DMS114 treated with DMSO at 0.1 percent for 48 hours (cell line): ENCODE data around the gene ZNF37A.
"Not testable (repeated sequence)": the region's sequence is repeated elsewhere in the genome, so short reads cannot be mapped to it uniquely, and the experiment has no call there.

Experiments
- DNase-seq: peaks from one replicate; lab custom pipeline; 2025; ENCODE audit not compliant: unreplicated experiment; lab: John Stamatoyannopoulos, UW

ZNF37A gene

DNA sequence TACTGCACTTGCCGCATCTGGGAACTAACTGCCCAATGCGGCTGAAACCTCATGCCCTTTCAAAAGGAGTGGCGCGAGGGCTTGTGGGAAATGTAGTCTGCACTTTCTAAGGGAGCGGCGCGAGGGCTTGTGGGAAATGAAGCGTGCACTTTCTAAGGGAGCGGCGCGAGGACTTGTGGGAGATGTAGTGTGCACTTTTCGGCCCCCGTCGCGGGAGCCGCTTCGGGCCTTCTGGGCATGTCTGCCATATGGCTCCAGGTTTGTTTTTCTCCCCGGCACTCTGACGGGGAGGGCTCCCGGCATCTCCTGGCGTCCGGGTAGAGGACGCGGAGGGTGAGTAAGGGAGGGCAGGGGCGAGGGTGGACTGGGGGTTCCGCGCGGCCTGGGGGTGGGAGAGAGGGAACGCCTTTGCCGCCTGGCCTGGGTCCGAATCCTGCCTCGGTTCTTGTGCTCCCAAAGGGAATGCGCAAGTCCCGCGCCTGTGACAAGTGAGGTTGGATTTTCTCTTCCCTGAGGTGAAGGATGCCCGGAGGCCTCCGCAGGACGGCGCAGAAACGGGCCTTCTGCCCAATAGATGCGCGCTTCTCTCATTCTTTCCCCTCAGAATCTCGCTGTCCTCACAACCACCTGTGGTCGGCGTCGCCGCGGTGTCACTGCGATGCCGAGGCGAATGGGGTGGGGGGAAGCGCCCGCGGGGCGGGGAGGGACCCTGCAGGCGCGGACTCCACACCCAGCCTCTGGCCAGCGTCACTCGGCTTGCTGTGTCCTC lies at the start of gene ZNF37A:
Gene ZNF37A, plus strand, starts transcription at position 180 of the 769 bp plus-strand sequence. CDS start 2,281 bp downstream, outside the sequence.
- DNase-seq, result peak; percentile 96

DNA sequence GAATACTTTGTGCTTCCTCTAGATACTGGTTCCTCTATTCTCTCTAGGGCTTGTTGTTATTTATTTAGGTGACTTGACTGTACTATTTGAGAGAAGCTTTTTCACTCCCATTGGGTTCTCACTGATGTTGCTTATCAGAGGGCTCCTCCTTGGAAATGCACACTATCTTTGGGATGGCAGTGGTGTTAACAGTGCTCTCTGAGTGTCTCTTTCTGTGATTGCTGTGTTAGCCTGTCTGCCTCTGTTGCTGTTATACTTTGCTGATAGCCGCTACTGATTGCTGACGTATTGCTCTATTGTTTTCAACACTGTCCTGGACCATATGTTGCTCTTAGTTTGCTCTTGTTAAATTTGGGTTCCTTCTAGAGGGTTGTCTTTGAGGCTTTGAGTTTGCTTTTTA lies 49.0 kb upstream of the ZNF37A start:
- DNase-seq, result no peak

DNA sequence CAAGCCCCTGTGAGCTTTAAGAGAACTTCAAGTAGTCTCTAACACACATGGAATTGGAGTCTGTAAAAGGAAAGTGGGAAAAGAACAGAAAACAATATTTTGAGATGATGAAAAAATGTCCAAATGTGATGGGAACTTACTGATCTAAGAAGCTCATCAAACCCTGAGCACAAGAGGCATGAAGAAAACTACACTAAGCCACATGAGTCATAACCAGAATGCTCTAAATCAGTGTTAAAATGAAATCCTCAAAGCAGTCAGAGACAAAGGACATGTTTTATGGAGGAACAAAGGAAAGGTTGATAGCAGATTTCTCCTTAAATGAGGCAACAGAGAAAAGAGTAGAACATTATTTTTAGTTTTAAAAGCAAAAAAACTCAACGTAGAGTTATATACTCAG lies 46.5 kb upstream of the ZNF37A start:
- no peak for DNase-seq

- DNase-seq, result no peak
These were observed 43.9 kb upstream of the ZNF37A start for GRCh38 chr10:38050212-38050611.

DNA sequence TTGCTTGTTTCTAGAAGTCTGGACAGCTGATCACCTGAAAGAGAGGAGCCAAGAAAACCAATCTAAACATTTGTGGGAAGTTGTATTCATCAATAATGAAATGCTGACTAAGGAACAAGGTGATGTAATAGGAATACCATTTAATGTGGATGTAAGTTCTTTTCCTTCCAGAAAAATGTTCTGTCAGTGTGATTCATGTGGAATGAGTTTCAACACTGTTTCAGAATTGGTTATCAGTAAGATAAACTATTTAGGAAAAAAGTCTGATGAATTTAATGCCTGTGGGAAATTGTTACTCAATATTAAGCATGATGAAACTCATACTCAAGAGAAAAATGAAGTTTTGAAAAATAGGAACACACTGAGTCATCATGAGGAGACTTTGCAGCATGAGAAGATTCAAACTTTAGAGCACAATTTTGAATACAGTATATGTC lies 39.8 kb upstream of the ZNF37A start:
- DNase-seq, result no peak

DNA sequence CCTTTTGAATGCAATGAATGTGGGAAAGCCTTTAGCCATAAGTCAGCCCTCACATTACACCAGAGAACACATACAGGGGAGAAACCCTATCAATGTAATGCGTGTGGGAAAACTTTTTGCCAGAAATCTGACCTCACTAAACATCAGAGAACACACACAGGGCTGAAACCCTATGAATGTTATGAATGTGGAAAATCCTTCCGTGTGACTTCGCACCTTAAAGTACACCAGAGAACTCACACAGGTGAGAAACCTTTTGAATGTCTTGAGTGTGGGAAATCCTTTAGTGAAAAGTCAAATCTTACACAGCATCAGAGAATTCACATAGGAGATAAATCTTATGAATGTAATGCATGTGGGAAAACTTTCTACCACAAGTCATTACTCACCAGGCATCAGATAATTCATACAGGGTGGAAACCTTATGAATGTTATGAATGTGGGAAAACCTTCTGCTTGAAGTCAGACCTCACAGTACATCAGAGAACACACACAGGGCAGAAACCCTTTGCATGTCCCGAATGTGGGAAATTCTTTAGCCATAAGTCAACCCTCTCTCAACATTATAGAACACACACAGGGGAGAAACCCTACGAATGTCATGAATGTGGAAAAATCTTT lies 38.8 kb upstream of the ZNF37A start:
- not testable (repeated sequence) for DNase-seq

- not testable (repeated sequence) for DNase-seq
These were observed 24.5 kb upstream of the ZNF37A start for GRCh38 chr10:38069663-38070062.

- no peak for DNase-seq
These were observed 23.6 kb upstream of the ZNF37A start for GRCh38 chr10:38070501-38070900.

DNA sequence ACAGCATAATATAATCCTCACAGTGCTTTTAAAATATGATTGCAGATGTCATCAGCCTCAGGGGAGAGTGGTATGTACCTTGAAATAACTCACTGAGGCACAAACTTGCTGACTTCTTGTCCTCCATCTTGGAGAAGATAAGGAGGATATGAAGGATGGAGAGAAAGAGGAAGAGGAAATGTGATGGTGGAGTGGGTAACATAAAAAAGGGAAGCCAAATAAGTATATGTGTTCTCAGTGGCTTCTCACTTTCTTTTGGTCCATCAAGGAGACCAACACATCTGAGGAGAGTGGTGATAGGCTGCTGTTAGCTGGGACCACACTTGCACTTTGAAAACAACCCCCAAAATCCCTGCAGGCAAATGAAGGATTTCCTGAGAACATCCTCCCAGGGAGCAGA lies 21.6 kb upstream of the ZNF37A start:
- DNase-seq, result no peak

DNA sequence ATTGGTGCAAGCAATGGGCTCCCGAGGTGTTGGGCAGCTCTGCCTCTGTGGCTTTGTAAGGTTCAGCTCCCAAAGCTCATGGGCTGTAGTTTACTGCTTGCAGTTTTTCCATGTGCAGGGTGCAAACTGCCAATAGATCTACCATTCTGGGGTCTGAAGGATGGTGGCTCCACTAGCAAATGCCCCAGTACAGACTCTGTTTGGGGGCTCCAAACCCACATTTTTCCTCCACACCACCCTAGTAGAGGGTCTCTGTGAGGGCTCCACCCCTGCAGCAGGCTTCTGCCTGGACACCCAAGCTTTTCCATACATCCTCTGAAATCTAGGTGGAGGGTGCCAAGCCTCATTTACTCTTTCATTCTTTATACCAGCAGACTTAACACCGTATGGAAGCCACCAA lies 17.4 kb upstream of the ZNF37A start:
- no peak for DNase-seq

- not testable (repeated sequence) for DNase-seq
These were observed 819 bp upstream of the ZNF37A start for GRCh38 chr10:38093318-38093717.

DNA sequence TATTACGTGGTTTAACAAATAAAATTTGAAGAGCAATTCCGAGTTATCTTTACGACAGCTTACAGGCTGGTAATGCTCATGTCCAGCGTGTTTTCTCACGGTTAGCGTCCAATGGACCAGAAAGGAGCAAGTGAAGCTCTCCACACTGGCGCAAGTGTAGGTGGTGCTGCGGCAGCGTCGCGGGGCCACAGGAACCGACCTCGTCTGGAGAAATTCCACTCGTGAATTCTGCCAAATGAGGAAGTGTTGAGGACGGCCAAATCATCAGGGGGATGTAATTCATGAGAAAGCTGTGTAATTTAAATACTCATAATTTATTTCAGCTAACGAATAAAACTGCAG lies 350 bp upstream of the ZNF37A start:
- no peak for DNase-seq

- no peak for DNase-seq
These were observed 914 bp downstream of the ZNF37A start for GRCh38 chr10:38094927-38095574.

DNA sequence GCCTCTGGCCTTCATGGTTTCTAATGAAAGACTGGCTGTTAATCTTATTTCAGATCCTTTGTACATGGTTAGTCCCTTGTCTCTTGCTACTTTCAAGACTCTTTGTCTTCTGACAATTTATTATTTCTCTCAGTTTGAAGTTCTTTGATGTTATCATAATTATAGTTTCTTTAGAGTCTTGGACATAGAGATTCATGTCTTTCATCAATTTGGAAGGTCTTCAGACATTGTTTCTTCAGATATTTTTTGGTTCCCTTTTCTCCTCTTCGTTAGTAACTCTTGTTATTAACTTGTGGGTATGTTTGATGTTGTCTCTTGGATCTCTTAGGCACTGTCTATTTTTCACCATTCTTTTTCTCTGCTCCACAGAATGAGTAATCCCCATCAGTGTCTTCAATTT lies 8.7 kb downstream of the ZNF37A start:
- no peak for DNase-seq

- DNase-seq, result no peak
These were observed 9.6 kb downstream of the ZNF37A start for GRCh38 chr10:38103756-38104155.

DNA sequence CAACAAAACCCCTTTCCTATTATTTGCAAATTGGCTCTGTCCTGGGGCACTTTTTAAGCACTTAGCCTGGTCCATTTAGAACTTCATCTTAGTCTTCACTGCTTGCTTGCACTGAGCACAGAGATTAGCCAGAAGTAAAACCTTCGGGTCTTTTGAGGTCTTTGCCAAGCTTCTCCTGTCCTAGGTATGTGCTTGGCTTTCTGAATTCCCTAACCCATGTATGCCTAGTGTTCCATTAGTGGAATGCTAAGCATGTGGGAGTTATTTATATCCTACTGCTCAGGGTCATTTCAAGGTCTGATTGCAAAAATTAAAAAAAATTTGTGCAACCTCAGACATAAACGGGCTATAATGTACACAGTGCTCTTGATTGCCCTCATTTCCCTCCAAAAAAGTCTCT lies 18.0 kb downstream of the ZNF37A start:
- DNase-seq, result no peak

- DNase-seq, result no peak
These were observed 24.1 kb downstream of the ZNF37A start for GRCh38 chr10:38118072-38118807.

- no peak for DNase-seq
These were observed 24.9 kb downstream of the ZNF37A start for GRCh38 chr10:38119038-38119437.

DNA sequence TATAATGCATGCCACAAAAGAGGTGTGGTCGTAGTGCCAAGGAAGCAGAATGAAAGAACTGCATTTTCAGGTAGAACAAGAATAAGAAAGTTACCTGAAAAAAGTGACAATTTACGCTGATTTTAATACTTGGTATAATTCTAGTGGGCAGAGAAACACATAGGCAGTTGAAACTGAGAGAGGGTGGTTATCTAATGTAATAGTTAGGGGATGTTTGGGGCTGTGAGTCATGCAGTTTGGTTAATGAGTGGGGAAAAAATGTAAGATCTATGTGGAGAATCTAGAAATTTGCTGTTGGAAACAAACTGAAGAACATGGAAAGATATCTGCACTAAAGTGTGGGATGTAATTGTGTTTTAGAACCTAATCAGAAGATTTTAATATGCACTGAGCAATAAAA lies 33.7 kb downstream of the ZNF37A start:
- no peak for DNase-seq

GRCh38 chr10:38143587-38143986 lies 49.5 kb downstream of the ZNF37A start:
- no peak for DNase-seq

DNA sequence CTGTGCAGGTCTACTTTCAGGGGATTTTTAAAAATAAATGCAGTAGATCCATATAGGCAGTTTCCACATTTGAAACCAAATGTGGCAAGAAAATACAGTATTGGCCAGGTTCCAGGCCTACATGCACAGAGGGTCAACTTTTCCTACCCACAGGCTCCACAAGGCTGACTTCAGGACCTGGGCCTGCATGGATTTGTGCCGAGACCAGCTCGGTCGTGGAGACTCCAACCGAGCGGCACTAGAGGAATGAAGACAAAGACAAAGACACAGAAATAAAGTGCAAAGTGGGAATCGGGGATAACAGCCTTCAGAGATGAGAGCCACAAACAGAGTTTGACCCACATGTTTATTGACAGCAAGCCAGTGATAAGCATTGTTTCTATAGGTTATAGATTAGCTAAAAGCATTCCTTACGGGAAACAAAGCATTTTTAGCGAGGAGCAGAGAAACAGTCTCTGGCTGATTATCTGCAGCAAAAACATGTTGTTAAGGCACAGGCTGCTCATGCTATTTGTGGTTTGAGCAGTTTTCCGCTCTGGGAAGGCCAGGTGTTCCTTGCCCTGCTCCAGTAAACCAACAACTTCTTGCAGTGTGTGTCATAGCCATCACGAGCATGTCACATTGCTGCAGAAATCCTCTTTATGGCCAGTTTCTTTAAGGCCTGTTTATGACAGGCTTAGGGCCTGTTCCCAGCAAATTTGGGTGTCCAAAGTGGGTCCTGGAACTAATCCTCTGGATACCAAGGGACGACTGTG lies 52.6 kb downstream of the ZNF37A start:
- DNase-seq, result no peak
